Measurements from ENCODE around the gene SLC29A1. TPM values are rescaled to one million over a fixed set of nuclear protein-coding genes. Genes with fewer than 3 reads are reported as not detected.

Gene SLC29A1
- total and polyA plus RNA-seq, 4 donors, result 19.1 to 42.7 (median 26.4) TPM

GRCh38 chr6:44267252-44267651 lies 43.9 kb downstream of the SLC29A1 start:
- Histone ChIP-seq H3K9ac (ENCODE audit: insufficient read depth in 1 of 2, low read length in 2 of 2) (no peak overlapping the region), H3K4me3 (no peak overlapping the region), H3K9me3 (ENCODE audit: control insufficient read depth in 4 of 4, insufficient read depth in 3 of 4, low read length in 3 of 4) (no peaks in the 10 kb centered on the region), H3K4me1 (ENCODE audit: control insufficient read depth in 5 of 5, insufficient read depth in 5 of 5, low read length in 5 of 5) (peaks cover 6 to 25% (median 12%) of the 10 kb centered on the region in 5 donors), H3K27me3 (ENCODE audit: control insufficient read depth in 3 of 3, insufficient read depth in 3 of 3, low read length in 2 of 3) (peaks cover 0 to 31% (median 23%) of the 10 kb centered on the region in 3 donors), H3K36me3 (ENCODE audit: control insufficient read depth in 4 of 4, insufficient read depth in 4 of 4, low read length in 4 of 4) (no peaks in the 10 kb centered on the region), H3K27ac (ENCODE audit: low read depth in 1 of 2, low read length in 1 of 2) (no peak overlapping the region)
- DNase-seq, result no peak
- no peak for TF ChIP-seq CTCF (IDR thresholded peaks at IDR 0.05; ENCODE audit: control extremely low read depth, extremely low read depth)
- ATAC-seq (ENCODE audit: insufficient read depth, low FRiP score), result no peak
- WGBS, 2 donors, result 74 to 82% methylated on average over 10 of the region's 10 CpGs

GRCh38 chr6:44268095-44268628 lies 44.8 kb downstream of the SLC29A1 start:
- Histone ChIP-seq H3K36me3 (ENCODE audit: control insufficient read depth in 4 of 4, insufficient read depth in 4 of 4, low read length in 4 of 4) (no peaks in the 10 kb centered on the region), H3K9me3 (ENCODE audit: control insufficient read depth in 4 of 4, insufficient read depth in 3 of 4, low read length in 3 of 4) (peaks cover 0 to 2% (median 0%) of the 10 kb centered on the region in 4 donors), H3K9ac (ENCODE audit: insufficient read depth in 1 of 2, low read length in 2 of 2) (no peak overlapping the region), H3K4me3 (no peak overlapping the region), H3K27me3 (ENCODE audit: control insufficient read depth in 3 of 3, insufficient read depth in 3 of 3, low read length in 2 of 3) (peaks cover 0 to 36% (median 28%) of the 10 kb centered on the region in 3 donors), H3K27ac (ENCODE audit: low read depth in 1 of 2, low read length in 1 of 2) (no peak overlapping the region), H3K4me1 (ENCODE audit: control insufficient read depth in 5 of 5, insufficient read depth in 5 of 5, low read length in 5 of 5) (peaks cover 6 to 16% (median 10%) of the 10 kb centered on the region in 5 donors)
- DNase-seq (peak; percentile 62 to 71 (median 67)), ATAC-seq (ENCODE audit: insufficient read depth, low FRiP score) (no peak)
- peak; percentile 85 for TF ChIP-seq CTCF (IDR thresholded peaks at IDR 0.05; ENCODE audit: control extremely low read depth, extremely low read depth)
- WGBS, 2 donors, result 22 to 23% methylated on average over 5 of the region's 5 CpGs

GRCh38 chr6:44269178-44269920 lies 46.0 kb downstream of the SLC29A1 start:
- Histone ChIP-seq H3K27me3 (ENCODE audit: control insufficient read depth in 3 of 3, insufficient read depth in 3 of 3, low read length in 2 of 3) (peaks cover 0 to 45% (median 28%) of the 10 kb centered on the region in 3 donors), H3K9ac (ENCODE audit: insufficient read depth in 1 of 2, low read length in 2 of 2) (no peak overlapping the region), H3K36me3 (ENCODE audit: control insufficient read depth in 4 of 4, insufficient read depth in 4 of 4, low read length in 4 of 4) (no peaks in the 10 kb centered on the region), H3K4me3 (no peak overlapping the region), H3K9me3 (ENCODE audit: control insufficient read depth in 4 of 4, insufficient read depth in 3 of 4, low read length in 3 of 4) (peaks cover 0 to 4% (median 0%) of the 10 kb centered on the region in 4 donors), H3K4me1 (ENCODE audit: control insufficient read depth in 5 of 5, insufficient read depth in 5 of 5, low read length in 5 of 5) (peaks cover 0 to 4% (median under 1%) of the 10 kb centered on the region in 5 donors), H3K27ac (ENCODE audit: low read depth in 1 of 2, low read length in 1 of 2) (no peak overlapping the region)
- no peak for TF ChIP-seq CTCF (IDR thresholded peaks at IDR 0.05; ENCODE audit: control extremely low read depth, extremely low read depth)
- DNase-seq (no peak), ATAC-seq (ENCODE audit: insufficient read depth, low FRiP score) (no peak)
- 81 to 86% methylated on average over 1 of the region's 1 CpG for WGBS, 2 donors

Data from lung (tissue), 12 donors.